ENCODE results near the gene LITAF.

LITAF gene

GRCh38 chr16:11547118-11547916 lies 39.4 kb downstream of the LITAF start:
- no peak for DNase-seq

GRCh38 chr16:11546608-11547061 lies 40.1 kb downstream of the LITAF start:
- no peak for DNase-seq

- DNase-seq: no peak
These were observed 42.9 kb downstream of the LITAF start for GRCh38 chr16:11543661-11544393.

- no peak for DNase-seq
These were observed 44.5 kb downstream of the LITAF start for GRCh38 chr16:11542069-11542744.

- no peak for DNase-seq
These were observed 47.1 kb downstream of the LITAF start for GRCh38 chr16:11539641-11540050.

GRCh38 chr16:11538880-11539279 lies 47.8 kb downstream of the LITAF start:
- no peak for DNase-seq

GRCh38 chr16:11536104-11536866 lies 50.4 kb downstream of the LITAF start:
- no peak for DNase-seq

GRCh38 chr16:11535494-11535893 lies 51.2 kb downstream of the LITAF start:
- no peak for DNase-seq

- no peak for DNase-seq
These were observed 52.5 kb downstream of the LITAF start for GRCh38 chr16:11534262-11534661.

GRCh38 chr16:11533588-11533987 lies 53.1 kb downstream of the LITAF start:
- no peak for DNase-seq

GRCh38 chr16:11530171-11530940 lies 56.4 kb downstream of the LITAF start:
- no peak for DNase-seq

- DNase-seq: no peak
These were observed 57.4 kb downstream of the LITAF start for GRCh38 chr16:11529285-11529684.

- no peak for DNase-seq
These were observed 58.7 kb downstream of the LITAF start for GRCh38 chr16:11528053-11528452.

GRCh38 chr16:11526655-11527350 lies 59.9 kb downstream of the LITAF start:
- no peak for DNase-seq

GRCh38 chr16:11524098-11524760 lies 62.5 kb downstream of the LITAF start:
- DNase-seq: no peak

GRCh38 chr16:11521055-11521454 lies 65.7 kb downstream of the LITAF start:
- DNase-seq: no peak

- no peak for DNase-seq
These were observed 66.3 kb downstream of the LITAF start for GRCh38 chr16:11520442-11520841.

GRCh38 chr16:11517961-11518360 lies 68.8 kb downstream of the LITAF start:
- DNase-seq: no peak

GRCh38 chr16:11515540-11516430 lies 70.9 kb downstream of the LITAF start:
- no peak for DNase-seq

- no peak for DNase-seq
These were observed 72.4 kb downstream of the LITAF start for GRCh38 chr16:11514283-11514682.
